CD4-positive, CD25-positive, alpha-beta regulatory T cell (primary cell): ENCODE data around the gene ANKRD44. TPM values are rescaled to one million over a fixed set of nuclear protein-coding genes. Genes with fewer than 3 reads are reported as not detected.
A peak's percentile ranks its signal among the peaks of the same experiment; 100 is the strongest.

Source experiments
- ATAC-seq, 2 donors: fragments of 150-1000 bp; cut with Tn5 transposase; one replicate each; pipeline ENCODE4 v1.10.0; 2021; ENCODE audit warnings: low read depth in 2 of 2, moderate number of reproducible peaks in 2 of 2, moderate library complexity in 1 of 2
- DNase-seq, 3 donors: peaks; one replicate each; pipeline versions ENCODE4 v3.0.0 to v3.0.0-alpha.2; 2012 to 2022; ENCODE audit warnings: mixed read lengths in 1 of 3
- H3K27ac ChIP-seq: one replicate; pipeline ENCODE4 v1.7.0; 2013; ENCODE audit warnings: mild to moderate bottlenecking, low read length; ENCODE audit not compliant: insufficient read depth, poor library complexity, severe bottlenecking
- H3K27me3 ChIP-seq: one replicate; pipeline ENCODE4 v1.7.0; 2013; ENCODE audit warnings: low read length; ENCODE audit not compliant: control insufficient read depth, insufficient read depth
- H3K36me3 ChIP-seq: one replicate; pipeline ENCODE4 v1.7.0; 2013; ENCODE audit warnings: mild to moderate bottlenecking, low read length, moderate library complexity; ENCODE audit not compliant: control insufficient read depth, insufficient read depth
- H3K4me1 ChIP-seq: 2 replicates; pipeline ENCODE4 v1.7.0; 2013; ENCODE audit warnings: mild to moderate bottlenecking, low read length; ENCODE audit not compliant: insufficient read depth, control insufficient read depth, poor library complexity, severe bottlenecking
- H3K4me3 ChIP-seq: one replicate; pipeline ENCODE4 v1.7.0; 2013; ENCODE audit warnings: low read depth, mild to moderate bottlenecking, low read length, moderate library complexity
- H3K9me3 ChIP-seq, 2 experiments: 1 replicate in 1 of 2; 2 replicates in 1 of 2; pipeline ENCODE4 v1.7.0; 2013; ENCODE audit warnings: low read length in 2 of 2, mild to moderate bottlenecking in 1 of 2, moderate library complexity in 1 of 2; ENCODE audit not compliant: control insufficient read depth in 2 of 2
- H3K27ac Mint-ChIP-seq, 3 donors: one replicate each; pipeline ENCODE4 v1.8.0; 2020 to 2022; ENCODE audit warnings: mild to moderate bottlenecking in 3 of 3, mixed read lengths in 3 of 3, moderate library complexity in 2 of 3
- H3K27me3 Mint-ChIP-seq: one replicate; pipeline ENCODE4 v1.8.0; 2022; ENCODE audit warnings: mild to moderate bottlenecking, mixed read lengths
- H3K36me3 Mint-ChIP-seq: one replicate; pipeline ENCODE4 v1.8.0; 2020; ENCODE audit warnings: mixed read lengths
- H3K4me1 Mint-ChIP-seq, 4 donors: one replicate each; pipeline ENCODE4 v1.8.0; 2020 to 2022; ENCODE audit warnings: mixed read lengths in 4 of 4, mild to moderate bottlenecking in 1 of 4
- H3K4me3 Mint-ChIP-seq, 4 donors: one replicate each; pipeline ENCODE4 v1.8.0; 2020 to 2022; ENCODE audit warnings: mild to moderate bottlenecking in 4 of 4, mixed read lengths in 4 of 4, moderate library complexity in 3 of 4
- H3K9me3 Mint-ChIP-seq, 7 donors: one replicate each; pipeline ENCODE4 v1.8.0; 2020 to 2022; ENCODE audit warnings: mixed read lengths in 7 of 7, mild to moderate bottlenecking in 3 of 7, moderate library complexity in 2 of 7
- polyA plus RNA-seq, 4 donors: library from polyadenylated mRNA; unstranded; fragments of 300-500 nt; fragmentation: Illumina TruSeq; gene quantifications; one replicate each; pipeline ENCODE4 v1.2.3, GENCODE V29; 2021
- total RNA-seq: library from RNA; stranded (reverse); gene quantifications from one replicate; pipeline ENCODE4 v1.2.3, GENCODE V29; 2022

The ANKRD44 gene
- total and polyA plus RNA-seq, 5 donors from 2014 or later, result 69.6 to 301 (median 85.0) TPM

DNA sequence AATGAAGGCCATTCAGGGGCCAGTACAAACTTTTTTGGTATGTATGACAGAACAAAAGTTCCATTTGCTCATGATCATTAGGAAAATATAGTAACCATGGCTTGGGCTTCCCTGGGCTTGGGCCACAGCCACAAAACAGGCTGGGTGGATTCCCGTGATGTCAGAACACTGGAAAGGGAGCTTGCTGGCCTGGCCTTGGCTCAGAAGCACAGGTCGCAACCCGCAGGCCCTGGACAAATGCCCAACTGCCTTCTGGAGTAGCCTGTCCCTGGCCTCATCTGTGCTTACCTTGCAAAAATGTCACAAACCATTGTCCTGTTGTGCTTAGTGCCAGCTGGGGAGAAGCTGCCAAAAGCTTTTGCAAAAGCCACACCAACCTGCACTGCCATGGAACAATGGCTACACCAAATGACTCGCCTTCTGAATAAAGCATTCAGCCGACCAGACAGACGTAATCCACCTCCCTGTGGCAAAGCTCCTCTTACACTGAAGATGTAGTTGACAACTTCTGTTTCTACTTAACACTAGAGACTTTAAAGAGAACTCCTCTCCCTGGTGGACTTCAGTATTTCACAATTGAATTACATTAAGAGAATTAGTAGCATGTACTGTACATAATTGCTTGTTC, 125.5 kb downstream of the ANKRD44 start:
- no peak overlapping the region for H3K4me3 Mint-ChIP-seq
- Histone ChIP-seq H3K4me3 (no peak overlapping the region), H3K27ac (no peak overlapping the region), H3K36me3 (peaks cover 48% of the 10 kb centered on the region), H3K4me1 (peaks cover 20% of the 10 kb centered on the region), H3K27me3 (no peaks in the 10 kb centered on the region), H3K9me3 (no peaks in the 10 kb centered on the region)
- H3K27me3 Mint-ChIP-seq, result no peaks in the 10 kb centered on the region
- peak overlapping the region in 2 of 3 donors; percentile 9 to 76 for H3K27ac Mint-ChIP-seq
- H3K4me1 Mint-ChIP-seq, result peaks cover 41 to 89% (median 79%) of the 10 kb centered on the region in 4 donors
- H3K9me3 Mint-ChIP-seq, result peaks cover 0 to 2% (median 0%) of the 10 kb centered on the region in 7 donors
- H3K36me3 Mint-ChIP-seq, result peaks cover 55% of the 10 kb centered on the region
- DNase-seq, result no peak
- ATAC-seq, result no peak

- H3K4me1 ChIP-seq, result peaks cover 16% of the 10 kb centered on the region
- no peak overlapping the region for H3K27ac ChIP-seq
- peak overlapping the region in 1 of 4 donors; percentile 24 for H3K4me3 Mint-ChIP-seq
- ATAC-seq (no peak), DNase-seq (no peak)
- H3K36me3 Mint-ChIP-seq, result peaks cover 49% of the 10 kb centered on the region
- no peaks in the 10 kb centered on the region for H3K9me3 ChIP-seq
- peaks cover 50 to 90% (median 77%) of the 10 kb centered on the region in 4 donors for H3K4me1 Mint-ChIP-seq
- H3K27me3 ChIP-seq, result no peaks in the 10 kb centered on the region
- peaks cover 0 to 2% (median 0%) of the 10 kb centered on the region in 7 donors for H3K9me3 Mint-ChIP-seq
- peaks cover 54% of the 10 kb centered on the region for H3K36me3 ChIP-seq
- H3K4me3 ChIP-seq, result no peak overlapping the region
- H3K27me3 Mint-ChIP-seq, result no peaks in the 10 kb centered on the region
- H3K27ac Mint-ChIP-seq, result peak overlapping the region in 2 of 3 donors; percentile 60 to 90
These were observed 127.2 kb downstream of the ANKRD44 start for GRCh38 chr2:197183355-197183754.

DNA sequence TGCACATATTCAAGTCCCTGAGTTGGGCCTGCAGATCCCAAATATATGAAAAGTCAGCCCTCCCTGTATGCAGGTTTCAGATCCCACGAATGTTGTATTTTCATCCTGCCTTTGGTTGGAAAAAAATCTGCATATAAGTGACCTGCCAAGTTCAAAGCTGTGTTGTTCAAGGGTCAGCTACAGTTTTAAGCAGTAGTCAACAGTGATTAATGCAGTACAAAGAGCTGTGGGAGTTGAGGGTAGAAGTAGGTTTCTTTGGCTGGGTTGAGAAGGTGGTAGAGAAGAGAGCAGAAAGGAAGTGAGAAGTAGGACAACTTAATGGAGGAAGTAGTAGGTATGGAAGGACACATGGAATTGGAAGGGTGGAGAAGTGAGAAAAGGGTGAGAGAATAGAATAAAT, 127.9 kb downstream of the ANKRD44 start:
- Mint-ChIP-seq H3K4me1 (peaks cover 43 to 86% (median 73%) of the 10 kb centered on the region in 4 donors), H3K27ac (peak overlapping the region; percentile 34 to 90 (median 70)), H3K9me3 (peaks cover 0 to 2% (median 0%) of the 10 kb centered on the region in 7 donors), H3K36me3 (peaks cover 49% of the 10 kb centered on the region), H3K27me3 (no peaks in the 10 kb centered on the region), H3K4me3 (peak overlapping the region in 1 of 4 donors; percentile 27)
- Histone ChIP-seq H3K36me3 (peaks cover 54% of the 10 kb centered on the region), H3K4me1 (peaks cover 9% of the 10 kb centered on the region), H3K9me3 (no peaks in the 10 kb centered on the region), H3K4me3 (no peak overlapping the region), H3K27ac (no peak overlapping the region), H3K27me3 (no peaks in the 10 kb centered on the region)
- no peak for DNase-seq
- no peak for ATAC-seq

DNA sequence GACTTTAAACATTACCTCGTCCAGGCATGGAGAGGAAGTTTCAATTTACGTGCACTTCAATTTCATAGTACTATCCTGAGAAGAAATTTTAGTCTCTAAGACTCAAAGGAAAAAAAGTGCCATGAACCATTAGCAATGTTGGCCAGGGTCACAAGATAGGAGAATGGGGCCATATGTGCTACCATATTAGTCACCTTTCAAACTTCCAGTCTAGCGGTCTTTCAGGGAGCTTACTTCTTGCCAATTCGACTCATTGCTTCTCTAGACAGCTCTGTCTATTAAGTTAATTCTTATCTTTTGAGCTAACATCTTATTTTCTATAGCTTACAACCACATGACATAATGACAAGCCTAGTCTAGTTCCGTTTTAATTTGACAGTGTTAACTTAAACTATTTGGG, 129.1 kb downstream of the ANKRD44 start:
- no peaks in the 10 kb centered on the region for H3K9me3 ChIP-seq
- H3K27me3 Mint-ChIP-seq, result no peaks in the 10 kb centered on the region
- peaks cover 12% of the 10 kb centered on the region for H3K4me1 ChIP-seq
- no peak overlapping the region for H3K27ac ChIP-seq
- H3K27me3 ChIP-seq, result no peaks in the 10 kb centered on the region
- peak overlapping the region in 2 of 4 donors; percentile 24 to 69 for H3K4me3 Mint-ChIP-seq
- H3K9me3 Mint-ChIP-seq, result peaks cover 0 to 2% (median 0%) of the 10 kb centered on the region in 7 donors
- DNase-seq (no peak), ATAC-seq (no peak)
- H3K36me3 ChIP-seq, result peaks cover 54% of the 10 kb centered on the region
- peaks cover 40 to 78% (median 66%) of the 10 kb centered on the region in 4 donors for H3K4me1 Mint-ChIP-seq
- peaks cover 49% of the 10 kb centered on the region for H3K36me3 Mint-ChIP-seq
- peak overlapping the region in 1 of 3 donors; percentile 55 for H3K27ac Mint-ChIP-seq
- no peak overlapping the region for H3K4me3 ChIP-seq

- H3K36me3 Mint-ChIP-seq, result peaks cover 46% of the 10 kb centered on the region
- peaks cover 48% of the 10 kb centered on the region for H3K36me3 ChIP-seq
- H3K4me1 Mint-ChIP-seq, result peaks cover 35 to 81% (median 67%) of the 10 kb centered on the region in 4 donors
These were observed 130.7 kb downstream of the ANKRD44 start for GRCh38 chr2:197179744-197180498.

DNA sequence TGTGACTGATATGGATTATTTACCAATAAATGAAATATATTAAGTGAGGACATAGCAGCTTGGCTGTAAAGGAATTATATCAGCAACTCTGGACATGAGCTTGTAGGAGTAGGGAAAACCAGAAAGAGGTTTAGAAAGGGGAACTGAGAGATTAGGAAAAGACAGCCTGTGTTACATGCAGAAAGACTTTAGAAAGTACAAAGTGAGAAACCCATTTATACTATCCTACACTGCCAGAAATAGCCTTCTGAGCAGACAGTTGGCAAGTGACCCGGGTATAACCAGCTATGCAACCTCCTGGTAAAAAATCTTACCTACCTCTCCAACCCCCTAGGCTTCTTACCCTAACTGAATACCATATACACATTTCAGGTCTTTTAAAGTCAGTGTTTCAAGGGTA, 134.1 kb downstream of the ANKRD44 start:
- peaks cover 27 to 76% (median 62%) of the 10 kb centered on the region in 4 donors for H3K4me1 Mint-ChIP-seq
- ATAC-seq (no peak), DNase-seq (no peak)
- Histone ChIP-seq H3K27ac (peak overlapping the region; percentile 26), H3K9me3 (no peaks in the 10 kb centered on the region), H3K27me3 (no peaks in the 10 kb centered on the region), H3K36me3 (peaks cover 33% of the 10 kb centered on the region), H3K4me3 (no peak overlapping the region), H3K4me1 (peaks cover 10% of the 10 kb centered on the region)
- H3K27ac Mint-ChIP-seq, result peak overlapping the region in 1 of 3 donors; percentile 66
- no peaks in the 10 kb centered on the region for H3K9me3 Mint-ChIP-seq
- H3K4me3 Mint-ChIP-seq, result no peak overlapping the region
- H3K27me3 Mint-ChIP-seq, result no peaks in the 10 kb centered on the region
- H3K36me3 Mint-ChIP-seq, result peaks cover 23% of the 10 kb centered on the region

More at GRCh38 chr2:197179744-197180498, 130.7 kb downstream of the ANKRD44 start:
- no peak overlapping the region for H3K4me3 ChIP-seq
- DNase-seq (no peak), ATAC-seq (no peak)
- H3K27ac ChIP-seq, result no peak overlapping the region
- peak overlapping the region in 2 of 3 donors; percentile 27 to 43 for H3K27ac Mint-ChIP-seq
- peaks cover 0 to 2% (median 0%) of the 10 kb centered on the region in 7 donors for H3K9me3 Mint-ChIP-seq
- H3K9me3 ChIP-seq, result no peaks in the 10 kb centered on the region
- H3K4me3 Mint-ChIP-seq, result no peak overlapping the region
- H3K27me3 ChIP-seq, result no peaks in the 10 kb centered on the region
- no peaks in the 10 kb centered on the region for H3K27me3 Mint-ChIP-seq
- H3K4me1 ChIP-seq, result peaks cover 15% of the 10 kb centered on the region

- Mint-ChIP-seq H3K27ac (peak overlapping the region in 2 of 3 donors; percentile 70 to 76), H3K36me3 (peaks cover 15% of the 10 kb centered on the region), H3K4me1 (peaks cover 37 to 78% (median 62%) of the 10 kb centered on the region in 4 donors), H3K4me3 (peak overlapping the region in 1 of 4 donors; percentile 57), H3K9me3 (no peaks in the 10 kb centered on the region), H3K27me3 (no peaks in the 10 kb centered on the region)
- no peaks in the 10 kb centered on the region for H3K9me3 ChIP-seq
- peaks cover 19% of the 10 kb centered on the region for H3K36me3 ChIP-seq
- peaks cover 10% of the 10 kb centered on the region for H3K4me1 ChIP-seq
- H3K27ac ChIP-seq, result no peak overlapping the region
- ATAC-seq (no peak), DNase-seq (no peak)
- H3K27me3 ChIP-seq, result no peaks in the 10 kb centered on the region
- H3K4me3 ChIP-seq, result no peak overlapping the region
These were observed 136.0 kb downstream of the ANKRD44 start for GRCh38 chr2:197174539-197175094.
